HEK293T (cell line): ENCODE data around the gene FBXL19.

ENCODE experiments used
- ARNT ChIP-seq: fragments of 450-650 bp; IDR thresholded peaks from 2 replicates; pipeline ENCODE4 v1.6.1; 2017; ENCODE audit warnings: mild to moderate bottlenecking
- BHLHE40 ChIP-seq: fragments of 450-650 bp; IDR thresholded peaks from 2 replicates; pipeline ENCODE4 v1.6.1; 2016; ENCODE audit warnings: mild to moderate bottlenecking, moderate library complexity, borderline replicate concordance
- ELF4 ChIP-seq: fragments of 450-650 bp; IDR thresholded peaks from 2 replicates; pipeline ENCODE4 v1.6.1; 2017; ENCODE audit warnings: antibody characterized with exemption
- FOXA1 ChIP-seq: fragments of 450-650 bp; IDR thresholded peaks from 2 replicates; pipeline ENCODE4 v1.6.1; 2016; ENCODE audit warnings: mild to moderate bottlenecking
- PKNOX1 ChIP-seq: fragments of 450-650 bp; IDR thresholded peaks from 2 replicates; pipeline ENCODE4 v1.6.1; 2016
- SUZ12 ChIP-seq: fragments of 450-650 bp; IDR thresholded peaks from 2 replicates; pipeline ENCODE4 v1.6.1; 2016; ENCODE audit warnings: mild to moderate bottlenecking
- TARDBP ChIP-seq: fragments of 450-650 bp; IDR thresholded peaks from 2 replicates; pipeline ENCODE4 v1.6.1; 2016

- TF ChIP-seq ELF4: no peak
- TF ChIP-seq SUZ12: no peak
- no peak for TF ChIP-seq TARDBP
- TF ChIP-seq PKNOX1: no peak
- TF ChIP-seq BHLHE40: no peak
- no peak for TF ChIP-seq ARNT
- no peak for TF ChIP-seq FOXA1
Measured at GRCh38 chr16:30961384-30961783, 38.0 kb downstream of the FBXL19 start.
